HG02763 (cell line): ENCODE data around the gene GALNT14.

Experiments
- ATAC-seq: cut with Tn5 transposase; IDR thresholded peaks from one replicate; pipeline ENCODE4 v1.9.1; 2021; ENCODE audit warnings: mild to moderate bottlenecking, moderate library complexity; ENCODE audit not compliant: unreplicated experiment

GALNT14 gene

GRCh38 chr2:30981096-30981495 is 157.1 kb downstream of the GALNT14 start:
- no peak for ATAC-seq

DNA sequence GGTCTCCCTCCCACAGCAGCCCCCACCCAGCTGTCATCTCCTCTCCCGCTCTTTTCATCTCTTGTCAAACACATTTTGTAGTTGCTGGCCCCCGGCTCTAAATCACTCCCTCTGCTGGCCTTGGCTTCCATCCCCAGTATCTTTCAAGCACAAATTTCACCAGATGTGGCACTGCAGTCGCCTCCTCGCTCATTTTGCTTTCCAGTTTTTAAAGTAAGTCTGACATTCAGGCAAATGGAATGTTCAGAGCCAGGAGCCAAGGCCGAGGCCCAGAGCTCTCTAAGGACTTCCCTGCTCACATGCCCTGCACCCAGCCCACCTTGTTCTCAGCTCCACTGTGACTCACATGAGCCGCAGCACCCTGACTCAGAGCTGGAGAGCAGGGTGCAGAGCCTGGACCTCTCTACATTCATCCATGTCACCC is 158.4 kb downstream of the GALNT14 start:
- no peak for ATAC-seq

- ATAC-seq: no peak
Measured at GRCh38 chr2:30978854-30979253, 159.4 kb downstream of the GALNT14 start.

GRCh38 chr2:30978044-30978443 is 160.2 kb downstream of the GALNT14 start:
- no peak for ATAC-seq

GRCh38 chr2:30975156-30975555 is 163.1 kb downstream of the GALNT14 start:
- no peak for ATAC-seq

DNA sequence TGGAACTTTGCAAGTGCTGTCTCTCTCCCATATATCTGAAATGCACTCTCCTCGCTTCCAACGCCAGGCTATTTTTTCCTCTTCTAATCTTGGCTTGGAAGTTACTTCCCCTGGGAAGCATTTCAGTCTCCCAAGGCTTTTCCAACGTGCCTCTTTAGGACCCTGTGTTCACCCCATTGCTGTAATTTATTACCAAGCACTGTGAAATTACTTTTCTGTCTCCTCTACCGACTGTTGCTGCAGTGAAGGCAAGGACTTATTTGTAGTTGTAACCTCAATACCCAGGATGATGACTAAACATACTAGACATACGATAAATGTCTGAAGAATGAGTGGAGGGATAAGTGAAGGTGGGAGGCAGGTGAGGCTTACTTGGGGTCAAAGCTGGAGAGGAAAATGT is 163.7 kb downstream of the GALNT14 start:
- no peak for ATAC-seq

DNA sequence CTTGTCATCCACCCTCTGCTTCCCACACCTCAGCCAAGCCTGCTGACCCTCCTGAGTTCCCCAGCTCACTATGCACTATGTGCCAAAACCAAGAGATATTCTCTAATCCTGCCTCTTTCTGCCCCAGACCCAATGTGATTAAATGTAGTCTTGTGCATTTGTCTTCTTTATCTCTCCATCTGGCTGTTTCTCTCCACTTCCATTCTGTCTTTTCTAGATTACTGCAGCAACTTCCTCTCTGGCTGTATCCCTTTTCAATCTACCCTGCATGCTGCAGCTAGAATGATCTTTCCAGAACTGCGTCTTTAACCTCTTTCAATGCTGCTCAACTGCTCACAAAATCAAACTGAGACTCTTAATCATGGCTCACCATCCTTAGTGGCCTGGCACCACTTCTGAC is 164.1 kb downstream of the GALNT14 start:
- no peak for ATAC-seq

DNA sequence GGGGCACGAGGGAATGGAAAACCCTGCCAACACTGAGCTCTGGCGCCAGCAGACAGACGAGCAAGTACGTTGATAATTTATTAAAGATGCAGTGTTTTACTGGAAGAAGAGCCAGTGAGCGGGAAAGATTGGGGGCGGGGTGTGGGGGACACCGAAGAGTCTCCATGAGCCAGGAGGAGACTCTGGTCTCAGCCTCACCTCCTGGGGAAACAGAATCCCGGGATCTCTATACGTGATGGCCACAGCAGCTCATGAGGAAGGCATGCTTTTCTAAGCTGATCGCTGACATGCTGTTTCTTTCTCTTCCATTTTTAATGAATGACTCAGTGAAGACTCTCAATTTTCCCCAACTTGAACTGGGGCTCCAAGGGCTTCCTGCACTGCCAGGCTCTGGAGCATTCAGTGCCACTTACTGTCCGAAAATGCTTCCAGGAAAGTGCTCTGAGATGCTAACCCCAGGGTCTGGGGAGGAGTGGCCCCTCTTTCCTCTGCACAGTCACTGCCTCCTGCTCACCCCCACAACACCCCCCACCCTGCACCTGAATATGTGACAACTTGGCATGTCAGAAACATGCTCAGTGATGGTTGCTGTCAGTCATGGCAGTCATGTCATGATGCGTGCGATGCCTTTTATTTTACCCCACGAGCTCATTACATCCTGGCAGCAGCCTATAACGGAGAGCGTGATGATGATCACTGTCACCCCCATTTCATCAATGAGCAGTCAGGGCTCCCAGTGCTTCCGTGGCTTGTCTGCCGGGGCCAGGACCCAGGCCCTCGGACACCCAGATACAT is 166.8 kb downstream of the GALNT14 start:
- ATAC-seq: no peak

DNA sequence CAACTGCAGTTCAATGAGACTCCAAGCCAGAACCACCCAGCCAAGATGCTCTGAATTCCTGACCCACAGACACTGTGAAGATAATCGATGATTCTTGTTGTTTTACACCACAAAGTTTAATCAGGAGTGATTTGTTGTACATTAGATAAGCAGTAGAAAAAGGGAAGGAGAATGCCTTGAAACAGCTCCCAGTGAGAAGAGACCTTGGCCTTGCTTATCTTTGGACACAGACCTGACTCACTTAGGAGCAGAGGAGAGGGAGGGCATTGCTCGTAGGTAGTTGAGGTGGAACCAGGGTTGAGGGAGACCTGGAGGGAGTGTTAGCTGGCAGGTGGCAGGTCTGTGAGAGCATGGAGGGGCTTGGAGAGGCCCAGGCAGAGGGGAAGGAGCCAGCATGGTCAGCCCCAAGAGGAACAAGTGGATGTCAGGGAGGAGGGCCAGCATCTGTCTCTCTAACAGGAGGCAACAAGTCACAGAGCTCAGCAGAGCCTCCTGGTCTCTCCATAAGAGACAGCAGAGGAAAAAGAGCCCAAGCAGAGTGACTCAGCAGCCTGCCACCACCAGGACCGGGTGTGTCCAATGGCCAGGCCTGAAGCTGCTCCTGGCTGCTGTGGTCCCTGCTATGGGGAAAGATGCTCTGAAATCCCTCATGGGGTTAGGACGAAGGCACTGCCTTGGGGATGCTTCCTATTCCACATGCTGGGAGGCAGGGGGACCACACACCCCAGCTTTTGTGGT is 169.4 kb downstream of the GALNT14 start:
- ATAC-seq: no peak

- no peak for ATAC-seq
Measured at GRCh38 chr2:30966786-30967185, 171.5 kb downstream of the GALNT14 start.

DNA sequence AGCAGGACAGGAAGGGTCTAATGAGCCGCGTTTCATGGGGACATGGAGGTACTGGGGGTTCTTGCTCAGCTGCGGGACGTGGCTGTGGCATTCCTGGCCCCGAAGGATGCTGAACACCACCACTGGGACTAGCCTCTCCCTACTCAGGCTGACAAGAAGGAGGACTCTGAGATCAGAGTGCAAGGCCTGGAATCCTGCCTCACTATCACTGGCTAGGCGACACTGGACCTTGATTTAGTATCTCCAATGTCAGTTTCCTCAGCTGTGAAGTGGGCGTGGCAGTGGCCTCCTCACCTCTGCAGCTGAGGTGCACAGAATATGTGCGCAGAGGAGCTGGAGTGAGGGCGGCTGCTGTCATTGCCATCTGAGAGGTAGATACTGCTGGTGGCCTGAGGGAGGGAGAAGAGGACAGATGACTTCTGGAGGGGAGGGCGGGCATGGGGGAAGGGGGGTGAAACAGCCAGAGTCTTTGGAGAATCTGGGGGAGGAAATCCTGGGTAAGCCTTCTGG is 173.2 kb downstream of the GALNT14 start:
- no peak for ATAC-seq

DNA sequence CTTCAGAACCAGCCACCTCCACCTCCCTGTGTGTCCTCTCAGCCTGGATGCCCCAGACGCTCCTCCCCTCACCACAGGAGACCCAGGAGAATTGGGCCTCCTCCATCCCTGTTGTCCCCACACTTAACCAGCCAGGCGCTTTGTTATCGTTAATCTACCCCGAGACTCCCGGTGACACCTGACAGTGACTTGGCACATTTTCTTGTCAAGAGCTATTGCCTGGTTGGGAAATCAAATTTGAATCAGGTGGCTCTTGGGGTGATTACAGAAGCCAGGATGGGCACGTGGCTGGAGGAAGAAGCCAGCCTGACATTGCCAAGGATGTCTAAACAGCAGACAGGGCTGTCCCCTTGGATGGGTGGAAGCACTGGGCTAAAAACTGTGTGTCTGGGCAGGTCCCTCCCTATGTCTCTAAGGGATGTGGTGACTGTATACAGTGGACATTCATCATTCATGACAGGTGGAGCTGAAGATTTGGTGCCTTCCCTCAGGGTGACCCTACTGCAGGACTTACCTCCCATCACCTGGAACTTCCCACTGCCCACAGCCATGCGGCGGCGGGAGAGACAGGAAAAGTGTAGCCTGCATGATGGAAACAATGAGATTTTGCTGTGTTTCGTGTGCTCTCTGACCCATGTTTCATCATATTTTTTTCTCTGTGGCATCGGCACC is 173.8 kb downstream of the GALNT14 start:
- no peak for ATAC-seq

DNA sequence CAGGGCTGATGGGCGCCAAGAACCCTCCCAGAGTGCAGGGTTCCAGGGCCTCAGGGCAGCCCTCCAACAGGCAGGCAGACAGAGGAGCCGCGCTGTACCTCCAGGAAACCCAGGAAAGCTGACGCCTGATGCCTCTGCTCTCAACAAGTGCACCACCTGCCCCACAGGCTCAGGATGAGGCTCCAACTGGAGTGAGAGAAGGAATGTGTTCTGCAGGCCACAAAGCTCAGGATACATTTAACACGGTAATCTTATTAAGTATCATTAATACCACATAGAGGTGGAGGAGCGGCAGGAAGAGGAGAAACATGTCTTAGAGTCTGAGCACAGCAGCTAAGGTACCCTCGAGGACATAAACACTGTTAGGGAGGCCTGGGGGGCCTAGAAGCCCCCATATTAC is 175.1 kb downstream of the GALNT14 start:
- no peak for ATAC-seq

- ATAC-seq: no peak
Measured at GRCh38 chr2:30960213-30960612, 178.0 kb downstream of the GALNT14 start.

- no peak for ATAC-seq
Measured at GRCh38 chr2:30959653-30960052, 178.6 kb downstream of the GALNT14 start.

DNA sequence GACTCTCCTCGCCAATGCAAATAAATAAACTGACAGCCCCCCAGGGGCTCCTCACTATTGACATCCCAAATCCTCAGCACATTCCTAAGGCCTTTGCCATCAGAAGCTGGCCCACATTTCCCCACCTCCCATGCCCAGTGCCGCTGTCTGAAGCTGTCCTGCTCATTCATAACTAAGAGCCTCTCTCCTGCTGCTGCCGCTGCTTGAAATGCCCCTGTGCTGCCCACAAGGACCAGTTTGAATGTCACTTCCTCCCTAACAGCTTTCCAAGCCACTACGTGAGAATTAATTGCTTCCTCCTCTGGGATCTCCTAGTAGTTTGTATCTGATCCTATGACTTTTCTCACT is 179.3 kb downstream of the GALNT14 start:
- ATAC-seq: no peak

GRCh38 chr2:30958193-30958917 is 179.9 kb downstream of the GALNT14 start:
- no peak for ATAC-seq

DNA sequence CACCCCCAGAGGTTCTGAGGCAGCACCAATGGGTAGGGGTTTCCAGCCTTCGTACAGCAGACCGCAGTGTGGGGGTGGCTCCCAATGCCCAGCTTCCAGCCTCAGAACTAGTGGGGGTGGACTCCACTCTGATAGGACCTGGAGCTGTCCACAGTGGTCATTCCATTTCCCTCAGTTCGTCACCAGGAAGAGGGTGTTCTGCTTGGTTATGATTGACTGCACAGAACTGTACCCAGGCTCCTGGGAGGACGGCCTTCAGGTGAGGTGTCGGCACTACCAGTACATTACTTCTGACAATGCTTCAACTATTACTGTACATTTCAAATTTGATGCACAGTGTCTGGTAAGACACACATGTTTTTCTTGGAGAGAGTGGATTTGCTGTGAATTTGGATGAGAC is 180.6 kb downstream of the GALNT14 start:
- ATAC-seq: no peak

- no peak for ATAC-seq
Measured at GRCh38 chr2:30956995-30957394, 181.2 kb downstream of the GALNT14 start.

- no peak for ATAC-seq
Measured at GRCh38 chr2:30955516-30956132, 182.6 kb downstream of the GALNT14 start.

DNA sequence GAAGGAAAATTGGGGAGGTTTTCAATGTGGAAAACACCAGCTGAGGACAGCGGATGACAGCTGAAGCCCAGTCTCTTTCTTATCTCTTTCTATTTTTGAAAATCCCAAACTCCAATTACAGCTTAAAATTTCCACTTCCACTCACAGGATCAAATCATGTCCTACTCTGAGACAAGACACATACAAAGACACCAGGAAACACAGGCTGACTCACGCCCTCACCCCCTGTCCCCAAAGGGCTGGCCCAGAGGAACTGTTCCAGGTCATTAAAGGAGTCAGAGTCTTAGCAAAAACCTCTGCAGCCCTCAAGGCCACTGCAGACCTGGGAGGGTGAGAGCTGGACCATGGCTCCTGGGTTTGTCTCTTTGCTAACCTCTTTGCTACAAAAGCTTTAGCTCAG is 187.9 kb downstream of the GALNT14 start:
- no peak for ATAC-seq
